Liver (tissue), 3 donors: Measurements from ENCODE around the gene LMX1B.

Source experiments
- ATF3 ChIP-seq: IDR thresholded peaks from 2 replicates; pipeline ENCODE4 v1.6.1; 2016; ENCODE audit warnings: antibody characterized with exemption
- CTCF ChIP-seq: fragments of 150-350 bp; IDR thresholded peaks from 2 replicates; pipeline ENCODE4 v1.5.1; 2017; ENCODE audit warnings: improper control_type of control experiment, low read depth, low read length; ENCODE audit not compliant: missing input control
- EGR1 ChIP-seq, 2 donors: IDR thresholded peaks; 2 replicates each; pipeline ENCODE4 v1.6.1; 2016 to 2018; ENCODE audit warnings: antibody characterized with exemption in 2 of 2, low read depth in 2 of 2
- FOXA1 ChIP-seq: IDR thresholded peaks from 2 replicates; pipeline ENCODE4 v1.6.1; 2016; ENCODE audit warnings: antibody characterized with exemption
- GABPA ChIP-seq, 2 donors: IDR thresholded peaks in 1 of 2; conservative IDR thresholded peaks in 1 of 2; 2 replicates each; pipeline ENCODE4 v1.6.1; 2016; ENCODE audit warnings: antibody characterized with exemption in 2 of 2, mild to moderate bottlenecking in 1 of 2, moderate library complexity in 1 of 2
- REST ChIP-seq: IDR thresholded peaks from 2 replicates; pipeline ENCODE4 v1.6.1; 2016; ENCODE audit warnings: antibody characterized with exemption, mild to moderate bottlenecking
- RXRA ChIP-seq, 2 donors: IDR thresholded peaks; 2 replicates each; pipeline ENCODE4 v1.6.1; 2017 to 2018; ENCODE audit warnings: antibody characterized with exemption in 2 of 2, mild to moderate bottlenecking in 1 of 2
- TAF1 ChIP-seq: conservative IDR thresholded peaks from 2 replicates; pipeline ENCODE4 v1.6.1; 2016; ENCODE audit warnings: antibody characterized with exemption, mild to moderate bottlenecking
- donor health status: healthy.
- donor health status: healthy.

- TF ChIP-seq REST = no peak
- no peak for TF ChIP-seq CTCF
- no peak for TF ChIP-seq EGR1 (IDR thresholded peaks at IDR 0.05; ENCODE audit: low read depth in 2 of 2)
- TF ChIP-seq TAF1 = no peak
- no peak for TF ChIP-seq GABPA (IDR thresholded peaks at IDR 0.05 in 1 of 2, conservative IDR thresholded peaks at IDR 0.05 in 1 of 2)
- no peak for TF ChIP-seq FOXA1
- no peak for TF ChIP-seq ATF3
- no peak for TF ChIP-seq RXRA (IDR thresholded peaks at IDR 0.05)
Observed at GRCh38 chr9:126666155-126666803, 52.6 kb downstream of the LMX1B start.
